Activated CD4-positive, alpha-beta T cell treated with anti-CD3 and anti-CD28 coated beads, Interleukin-2, amount 50 U/mL, for 4 hours (primary cell): ENCODE data around the gene GDF15.

Experiments used
- DNase-seq, 2 experiments: peaks; one replicate each; pipeline ENCODE4 v3.0.0-alpha.2; 2020

The GDF15 gene

GRCh38 chr19:18419699-18420460 is 33.9 kb downstream of the GDF15 start:
- DNase-seq, result peak in 1 of 2 experiments; percentile 41

DNA sequence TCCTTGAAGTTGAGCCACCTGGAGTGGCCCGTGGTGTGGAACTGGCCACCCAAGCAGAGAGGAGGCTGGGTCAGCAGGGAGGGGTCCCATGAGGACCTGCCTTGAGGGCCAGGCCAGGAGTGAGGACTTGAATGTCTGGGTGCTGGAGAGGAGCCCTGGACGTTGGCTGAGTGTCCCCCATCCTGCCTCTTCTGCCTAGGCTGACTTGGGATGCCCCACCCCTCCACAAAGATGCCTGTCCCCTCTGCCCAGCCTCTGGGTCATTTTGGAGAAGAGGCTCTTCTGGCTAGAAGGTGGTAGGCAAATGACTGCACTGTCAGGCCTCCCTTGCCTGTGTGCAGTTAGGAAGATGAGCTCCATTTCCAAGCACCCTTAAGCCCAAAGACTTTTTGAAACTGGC is 35.0 kb downstream of the GDF15 start:
- no peak for DNase-seq

- DNase-seq, result no peak
Measured at GRCh38 chr19:18421371-18421959, 35.5 kb downstream of the GDF15 start.

DNA sequence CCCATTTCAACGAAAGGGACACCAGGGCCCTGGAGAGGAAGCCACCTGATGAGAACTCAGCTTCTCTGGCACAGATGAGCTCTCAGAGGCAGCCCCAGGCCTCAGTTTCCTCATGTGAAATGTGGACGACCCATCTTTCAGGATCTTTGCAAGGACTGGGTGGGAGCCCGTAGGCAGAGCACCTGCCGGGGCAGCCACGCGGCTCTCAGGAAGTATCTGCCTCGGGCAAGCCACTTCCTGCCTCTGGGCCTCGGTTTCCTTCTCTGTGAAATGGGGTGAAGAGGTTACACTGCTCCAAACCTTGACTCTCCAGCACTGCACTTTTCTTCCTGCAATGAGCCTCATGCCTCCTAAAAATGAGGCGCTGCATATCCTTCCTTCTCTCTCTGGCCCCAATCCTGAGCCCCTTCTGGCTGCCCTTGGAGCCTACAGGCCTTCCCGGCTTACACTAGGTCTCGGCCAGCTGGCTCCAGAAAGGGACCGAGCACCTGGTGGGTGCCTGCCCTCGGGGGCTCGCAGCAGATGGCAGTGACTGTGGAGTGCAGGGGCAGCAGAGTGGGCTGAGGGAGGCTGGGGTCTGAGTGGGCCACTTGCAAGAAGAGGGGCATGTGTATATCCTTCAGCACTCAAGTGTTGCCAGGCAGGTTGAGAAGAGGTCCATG is 36.7 kb downstream of the GDF15 start:
- DNase-seq, result no peak

- DNase-seq, result no peak
Measured at GRCh38 chr19:18423258-18424020, 37.5 kb downstream of the GDF15 start.

GRCh38 chr19:18424122-18424889 is 38.3 kb downstream of the GDF15 start:
- DNase-seq, result no peak

- no peak for DNase-seq
Measured at GRCh38 chr19:18424890-18425514, 39.0 kb downstream of the GDF15 start.

DNA sequence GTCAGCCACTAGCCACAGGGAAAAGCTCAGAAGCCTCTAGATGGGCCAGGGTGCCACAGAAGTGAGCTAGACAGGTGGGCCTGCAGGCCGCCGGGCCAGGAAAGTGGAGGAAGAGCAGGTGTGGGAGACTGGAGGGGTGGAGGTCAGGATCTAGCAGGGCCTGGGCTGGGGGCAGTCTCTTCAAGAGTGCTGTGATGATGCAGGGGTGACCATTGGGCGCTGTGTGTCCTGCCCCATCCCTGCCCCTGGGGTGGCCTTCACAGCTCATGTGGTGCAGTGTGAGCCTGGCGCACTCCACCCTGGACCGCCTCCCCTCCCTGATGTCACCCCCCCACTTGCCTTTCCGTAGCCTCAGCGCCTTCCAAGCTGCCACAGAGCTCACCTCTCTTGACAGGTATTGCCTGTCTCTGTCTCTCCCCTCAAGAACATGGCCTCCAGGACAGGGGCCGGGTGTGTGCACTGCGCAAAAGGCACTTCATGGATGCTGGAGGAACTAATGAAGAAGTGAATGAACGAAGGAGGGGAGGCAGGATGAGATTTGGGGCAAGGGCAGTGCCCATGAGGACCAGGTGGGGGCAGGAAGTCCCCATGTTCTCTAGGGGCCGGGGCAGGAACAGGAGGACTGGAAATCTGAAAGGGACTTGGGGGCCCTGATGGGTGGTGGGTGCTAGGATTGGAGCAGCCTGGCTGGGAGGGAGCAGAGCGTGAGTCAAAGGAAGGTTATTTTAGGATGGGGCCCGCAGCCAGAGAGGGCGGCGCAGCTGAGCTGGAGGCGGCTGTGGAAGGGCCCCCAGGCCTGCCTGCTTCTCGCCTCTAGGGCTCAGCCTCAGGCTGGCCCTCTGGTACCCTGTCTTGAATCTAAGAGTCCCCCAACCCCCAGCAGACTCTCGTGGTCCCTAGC is 39.8 kb downstream of the GDF15 start:
- no peak for DNase-seq

DNA sequence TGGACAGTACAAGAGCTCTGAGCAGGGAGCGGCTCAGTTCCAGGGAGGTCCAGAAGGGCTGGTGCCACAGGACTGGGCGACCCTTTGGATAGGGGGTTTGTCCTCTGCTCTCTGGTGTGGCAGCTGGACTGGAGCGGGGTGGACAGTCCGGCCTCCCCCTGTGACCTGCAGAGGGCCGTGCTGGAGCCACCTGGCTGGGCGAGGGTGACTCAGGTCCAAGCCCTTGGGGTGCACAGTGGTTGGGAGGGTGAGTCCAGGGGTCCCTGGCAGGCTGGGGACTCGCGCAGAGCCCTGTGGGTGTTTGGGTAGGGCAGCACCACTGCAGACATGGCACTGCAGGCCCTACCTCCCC is 40.4 kb downstream of the GDF15 start:
- DNase-seq, result no peak

- DNase-seq, result no peak
Measured at GRCh38 chr19:18427080-18427742, 41.3 kb downstream of the GDF15 start.

DNA sequence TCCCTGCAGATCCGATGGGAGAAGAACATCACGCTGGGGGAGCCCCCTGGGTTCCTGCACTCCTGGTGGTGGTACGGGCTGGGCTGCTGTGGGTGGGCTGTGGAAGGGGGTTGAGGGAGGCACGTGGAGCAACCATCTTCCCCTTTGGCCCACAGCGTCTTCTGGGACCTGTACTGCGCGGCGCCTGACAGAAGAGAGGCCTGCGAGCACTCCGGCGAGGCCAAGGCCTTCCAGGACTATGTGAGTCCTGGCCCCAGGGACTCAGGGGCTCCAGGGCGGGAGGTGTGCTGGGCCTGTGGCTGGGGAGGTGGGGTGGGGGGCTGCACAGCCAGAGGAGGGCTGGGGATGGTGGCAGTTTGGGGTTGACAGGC is 41.8 kb downstream of the GDF15 start:
- no peak for DNase-seq

DNA sequence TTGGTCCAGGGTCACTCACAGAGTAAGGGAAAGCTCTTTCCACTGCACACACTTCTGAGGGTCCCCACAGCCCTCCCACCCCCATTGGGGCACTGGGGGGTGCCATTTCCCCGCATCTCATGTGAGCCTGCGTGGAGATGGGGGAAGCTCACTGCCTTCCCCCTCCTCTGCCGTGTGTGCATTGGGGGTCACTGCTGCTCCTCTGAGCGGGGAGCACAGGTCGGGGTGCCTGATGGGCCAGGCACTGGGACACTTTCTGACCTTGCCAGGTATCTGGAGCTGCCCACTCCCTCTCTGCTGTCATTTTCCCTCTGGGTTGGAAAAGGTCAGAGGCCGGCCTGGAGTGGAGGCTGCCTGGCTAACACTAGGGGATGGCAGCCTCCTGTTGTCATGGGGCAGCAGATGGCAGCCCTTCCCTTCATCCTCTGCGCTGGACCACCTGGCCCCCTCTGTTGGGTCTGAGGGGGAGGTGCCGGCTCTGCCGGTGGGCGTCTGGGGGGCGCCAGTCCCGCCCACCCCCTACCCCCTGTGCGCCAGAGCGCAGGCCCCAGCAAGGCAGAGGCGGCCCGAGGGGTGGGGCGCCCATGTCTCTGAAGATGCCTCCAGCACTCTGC is 42.3 kb downstream of the GDF15 start:
- DNase-seq, result no peak

DNA sequence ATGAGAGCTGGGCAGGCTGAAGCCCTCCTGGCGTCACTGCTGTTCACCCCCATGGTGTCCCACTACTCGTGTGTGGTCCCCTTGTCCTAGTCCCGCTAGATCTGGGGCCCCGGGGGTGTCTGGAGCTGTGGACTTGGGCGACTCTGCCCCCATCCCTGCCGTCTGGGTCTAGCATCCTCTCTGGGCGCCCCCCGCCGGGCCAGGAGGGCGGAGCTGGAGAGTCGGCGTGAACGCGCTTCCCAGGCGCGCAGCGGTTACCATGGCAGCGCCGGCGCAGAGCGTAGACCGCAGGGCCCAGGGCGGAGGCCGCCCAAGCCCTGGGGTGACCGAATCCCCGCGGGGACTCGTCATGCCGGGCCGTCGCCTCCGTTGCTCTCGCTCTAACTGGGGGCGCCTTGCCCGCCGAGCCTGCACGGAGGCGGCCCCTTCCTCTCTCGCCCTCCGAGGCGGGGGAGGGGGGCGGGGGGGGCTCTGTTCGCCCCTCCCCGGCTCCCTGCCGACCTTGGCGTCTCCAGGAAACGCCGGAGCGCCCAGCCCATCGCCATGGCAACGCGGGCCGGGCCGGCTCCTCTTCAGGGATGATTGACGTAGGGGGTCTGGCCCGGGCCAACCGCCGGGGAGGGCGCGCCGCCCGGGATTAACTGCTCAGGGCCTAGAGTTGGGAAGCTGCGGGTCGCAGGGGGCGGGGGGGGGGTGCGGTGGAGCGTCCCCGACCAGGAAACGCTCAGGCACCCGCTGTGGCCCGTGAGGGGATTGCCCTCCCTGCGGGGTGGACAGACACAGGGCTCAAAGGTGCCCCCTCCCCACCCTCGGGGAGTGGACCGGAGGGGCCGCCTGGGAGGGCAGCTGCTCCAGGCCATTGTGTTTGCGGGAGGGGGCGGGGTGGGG is 43.1 kb downstream of the GDF15 start:
- peak; percentile 56 to 63 for DNase-seq

DNA sequence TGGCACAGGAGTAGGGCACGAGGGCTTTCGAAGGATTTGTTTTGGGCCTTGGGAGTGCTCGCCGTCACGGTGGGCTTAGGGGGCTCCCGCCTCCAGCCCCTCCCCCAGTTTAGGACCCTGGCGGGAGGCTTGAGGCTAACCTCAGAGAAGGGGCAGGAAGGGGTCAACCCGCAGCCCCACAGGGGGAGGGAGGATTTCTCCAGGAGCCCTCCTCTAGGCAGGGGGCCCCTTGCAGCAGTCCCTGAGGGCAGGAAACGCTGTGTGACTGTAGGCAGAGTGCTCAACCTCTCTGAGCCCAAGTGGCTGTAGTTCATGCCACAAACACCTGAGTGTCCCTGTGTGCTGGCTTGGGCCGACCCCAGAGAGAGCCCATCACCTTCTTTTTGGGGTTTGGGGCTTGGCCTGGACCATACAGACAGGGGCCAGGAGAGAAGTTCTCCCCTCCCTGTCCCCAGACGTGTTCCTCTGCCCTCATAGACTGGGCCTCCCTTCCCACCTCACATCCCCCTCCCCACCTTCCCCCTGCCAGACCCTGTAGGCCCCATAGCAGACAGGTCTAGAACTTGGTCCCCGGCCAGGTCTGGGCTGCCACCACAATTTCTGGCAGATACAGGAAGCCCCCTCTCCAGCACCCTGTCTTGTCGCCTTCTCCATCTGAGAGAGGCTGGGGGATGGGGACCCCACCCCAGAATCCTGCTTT is 43.9 kb downstream of the GDF15 start:
- no peak for DNase-seq

- DNase-seq, result no peak
Measured at GRCh38 chr19:18430417-18431144, 44.6 kb downstream of the GDF15 start.

- no peak for DNase-seq
Measured at GRCh38 chr19:18431351-18432197, 45.6 kb downstream of the GDF15 start.
